Activated T-cell treated with anti-CD3 and anti-CD28 coated beads, Interleukin-2, amount 50 U/mL, for 24 hours (primary cell): ENCODE data around the gene GRM1.

Experiments used
- DNase-seq: peaks from one replicate; pipeline ENCODE4 v3.0.0-alpha.2; 2020
- H3K27ac Mint-ChIP-seq: 2 replicates; pipeline ENCODE4 v1.8.0; 2020; ENCODE audit warnings: mild to moderate bottlenecking, mixed read lengths
- H3K27me3 Mint-ChIP-seq: 2 replicates; pipeline ENCODE4 v1.8.0; 2020; ENCODE audit warnings: mixed read lengths
- H3K36me3 Mint-ChIP-seq: 2 replicates; pipeline ENCODE4 v1.8.0; 2020; ENCODE audit warnings: low read depth, mixed read lengths
- H3K4me1 Mint-ChIP-seq: 2 replicates; pipeline ENCODE4 v1.8.0; 2020; ENCODE audit warnings: low read depth, mixed read lengths
- H3K4me3 Mint-ChIP-seq: 2 replicates; pipeline ENCODE4 v1.8.0; 2020; ENCODE audit warnings: mild to moderate bottlenecking, moderate library complexity, mixed read lengths
- H3K9me3 Mint-ChIP-seq: 2 replicates; pipeline ENCODE4 v1.8.0; 2020; ENCODE audit warnings: mixed read lengths

GRM1 gene

GRCh38 chr6:146420255-146420654 lies 391.4 kb downstream of the GRM1 start:
- DNase-seq, result no peak
- Mint-ChIP-seq H3K9me3 (no peaks in the 10 kb centered on the region), H3K36me3 (no peaks in the 10 kb centered on the region), H3K27ac (no peak overlapping the region), H3K4me3 (no peak overlapping the region), H3K4me1 (no peaks in the 10 kb centered on the region), H3K27me3 (no peaks in the 10 kb centered on the region)

DNA sequence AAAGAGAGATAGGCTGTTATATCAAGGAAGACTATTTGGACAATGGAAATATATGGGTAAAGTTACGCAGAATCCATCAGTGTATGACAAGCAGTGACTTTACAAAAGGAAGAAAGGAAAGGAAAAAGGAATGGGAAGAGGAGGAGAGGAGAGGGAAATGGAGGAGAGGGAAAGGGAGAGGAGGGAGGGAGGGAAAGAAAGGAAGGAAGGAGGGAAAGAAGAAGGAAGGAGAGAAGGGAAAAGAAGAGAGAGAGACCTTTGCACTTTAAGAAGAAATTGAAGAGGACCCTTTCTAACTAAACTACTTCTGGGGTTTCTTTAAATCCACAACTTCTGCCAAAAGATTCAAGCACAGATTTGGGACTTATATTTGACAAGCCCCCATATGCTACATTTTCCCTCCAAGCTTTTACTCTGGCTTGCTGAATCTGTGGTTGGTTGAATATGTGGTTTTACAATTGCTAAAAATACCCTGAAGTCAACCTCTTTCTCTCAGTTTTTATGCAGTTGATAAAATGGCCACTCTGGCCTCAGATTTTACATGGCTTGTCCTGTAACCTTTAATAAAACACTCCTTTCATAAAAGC lies 394.0 kb downstream of the GRM1 start:
- Mint-ChIP-seq H3K9me3 (no peaks in the 10 kb centered on the region), H3K36me3 (no peaks in the 10 kb centered on the region), H3K27me3 (no peaks in the 10 kb centered on the region), H3K27ac (no peak overlapping the region), H3K4me3 (no peak overlapping the region), H3K4me1 (no peaks in the 10 kb centered on the region)
- no peak for DNase-seq

- no peaks in the 10 kb centered on the region for H3K27me3 Mint-ChIP-seq
- DNase-seq, result no peak
- H3K9me3 Mint-ChIP-seq, result no peaks in the 10 kb centered on the region
- H3K4me3 Mint-ChIP-seq, result no peak overlapping the region
- H3K36me3 Mint-ChIP-seq, result no peaks in the 10 kb centered on the region
- no peaks in the 10 kb centered on the region for H3K4me1 Mint-ChIP-seq
- H3K27ac Mint-ChIP-seq, result no peak overlapping the region
Observed at GRCh38 chr6:146423452-146423851, 394.6 kb downstream of the GRM1 start.

- no peak overlapping the region for H3K27ac Mint-ChIP-seq
- no peak for DNase-seq
- H3K9me3 Mint-ChIP-seq, result no peaks in the 10 kb centered on the region
- no peaks in the 10 kb centered on the region for H3K4me1 Mint-ChIP-seq
- no peaks in the 10 kb centered on the region for H3K27me3 Mint-ChIP-seq
- no peak overlapping the region for H3K4me3 Mint-ChIP-seq
- H3K36me3 Mint-ChIP-seq, result no peaks in the 10 kb centered on the region
Observed at GRCh38 chr6:146426516-146426915, 397.7 kb downstream of the GRM1 start.

- H3K9me3 Mint-ChIP-seq, result no peaks in the 10 kb centered on the region
- H3K4me1 Mint-ChIP-seq, result no peaks in the 10 kb centered on the region
- no peak for DNase-seq
- peaks cover 15% of the 10 kb centered on the region for H3K27me3 Mint-ChIP-seq
- no peak overlapping the region for H3K27ac Mint-ChIP-seq
- no peaks in the 10 kb centered on the region for H3K36me3 Mint-ChIP-seq
- H3K4me3 Mint-ChIP-seq, result no peak overlapping the region
Observed at GRCh38 chr6:146429831-146430230, 401.0 kb downstream of the GRM1 start.

GRCh38 chr6:146433881-146434731 lies 405.2 kb downstream of the GRM1 start:
- no peaks in the 10 kb centered on the region for H3K4me1 Mint-ChIP-seq
- H3K27ac Mint-ChIP-seq, result no peak overlapping the region
- no peaks in the 10 kb centered on the region for H3K9me3 Mint-ChIP-seq
- H3K27me3 Mint-ChIP-seq, result peaks cover 25% of the 10 kb centered on the region
- DNase-seq, result no peak
- H3K36me3 Mint-ChIP-seq, result no peaks in the 10 kb centered on the region
- H3K4me3 Mint-ChIP-seq, result no peak overlapping the region

- no peak overlapping the region for H3K4me3 Mint-ChIP-seq
- H3K4me1 Mint-ChIP-seq, result no peaks in the 10 kb centered on the region
- H3K36me3 Mint-ChIP-seq, result no peaks in the 10 kb centered on the region
- H3K27me3 Mint-ChIP-seq, result peaks cover 27% of the 10 kb centered on the region
- no peak overlapping the region for H3K27ac Mint-ChIP-seq
- no peaks in the 10 kb centered on the region for H3K9me3 Mint-ChIP-seq
- no peak for DNase-seq
Observed at GRCh38 chr6:146434732-146435390, 406.0 kb downstream of the GRM1 start.

DNA sequence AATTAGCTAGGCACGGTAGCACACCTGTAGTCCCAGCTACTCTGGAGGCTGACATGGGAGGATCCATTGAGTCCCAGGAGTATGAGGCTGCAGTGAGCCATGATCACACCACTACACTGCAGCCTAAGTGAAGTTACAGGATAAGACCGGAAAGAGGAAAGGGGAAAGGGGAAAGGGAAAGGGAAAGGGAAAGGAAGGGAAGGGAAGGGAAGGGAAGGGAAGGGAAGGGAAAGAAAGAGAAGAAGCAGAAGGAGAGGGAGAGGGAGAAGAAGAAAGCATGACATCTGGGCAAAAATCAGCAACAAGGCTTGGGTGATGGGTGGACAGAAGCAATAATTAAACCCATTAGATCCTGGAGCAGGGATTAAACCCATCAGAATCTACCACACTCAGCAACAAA lies 413.0 kb downstream of the GRM1 start:
- Mint-ChIP-seq H3K36me3 (no peaks in the 10 kb centered on the region), H3K9me3 (no peaks in the 10 kb centered on the region), H3K27ac (no peak overlapping the region), H3K4me1 (no peaks in the 10 kb centered on the region), H3K27me3 (peaks cover 2% of the 10 kb centered on the region), H3K4me3 (no peak overlapping the region)
- DNase-seq, result no peak

DNA sequence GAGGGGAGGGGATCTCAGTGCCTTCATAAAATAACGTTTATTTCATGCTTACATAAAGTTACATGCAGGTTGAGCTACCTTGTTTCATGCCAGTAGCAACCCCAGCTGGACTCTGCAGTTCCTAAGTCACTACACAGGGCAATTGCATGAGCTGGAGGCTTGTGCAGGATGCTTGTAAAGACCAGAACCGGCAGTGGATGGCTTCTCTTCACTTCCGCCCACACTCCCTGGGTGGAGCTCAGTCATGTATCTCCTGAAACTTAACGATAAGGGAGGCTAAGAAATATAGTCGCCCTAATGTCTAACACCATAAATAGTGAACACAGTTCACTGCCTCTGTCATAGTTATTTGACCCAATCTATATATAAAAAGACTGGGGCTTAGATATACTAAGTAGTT lies 415.3 kb downstream of the GRM1 start:
- Mint-ChIP-seq H3K9me3 (peaks cover 9% of the 10 kb centered on the region), H3K4me1 (no peaks in the 10 kb centered on the region), H3K4me3 (no peak overlapping the region), H3K36me3 (no peaks in the 10 kb centered on the region), H3K27ac (no peak overlapping the region), H3K27me3 (peaks cover 2% of the 10 kb centered on the region)
- no peak for DNase-seq

GRCh38 chr6:146445233-146445632 lies 416.4 kb downstream of the GRM1 start:
- Mint-ChIP-seq H3K4me3 (no peak overlapping the region), H3K9me3 (peaks cover 11% of the 10 kb centered on the region), H3K27ac (no peak overlapping the region), H3K36me3 (no peaks in the 10 kb centered on the region), H3K27me3 (no peaks in the 10 kb centered on the region), H3K4me1 (no peaks in the 10 kb centered on the region)
- DNase-seq, result no peak

DNA sequence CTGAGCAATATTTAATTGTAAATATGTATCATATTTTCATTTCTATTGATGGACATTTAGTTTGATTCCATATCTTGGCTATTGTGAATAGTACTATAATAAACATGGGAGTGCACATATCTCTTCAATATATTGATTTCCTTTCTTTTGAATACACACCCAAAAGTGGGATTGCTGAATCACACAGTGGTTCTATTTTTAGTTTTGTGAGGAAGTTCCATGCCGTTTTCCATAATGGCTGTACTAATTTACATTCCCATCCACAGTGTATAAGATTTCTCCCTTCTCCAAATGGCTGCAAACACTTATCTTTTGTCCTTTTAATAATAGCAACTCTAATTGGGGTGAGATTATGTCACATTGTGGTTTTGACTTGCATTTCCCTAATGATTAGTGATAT lies 428.0 kb downstream of the GRM1 start:
- peaks cover 30% of the 10 kb centered on the region for H3K9me3 Mint-ChIP-seq
- H3K4me1 Mint-ChIP-seq, result no peaks in the 10 kb centered on the region
- no peak overlapping the region for H3K4me3 Mint-ChIP-seq
- no peak for DNase-seq
- no peak overlapping the region for H3K27ac Mint-ChIP-seq
- no peaks in the 10 kb centered on the region for H3K27me3 Mint-ChIP-seq
- no peaks in the 10 kb centered on the region for H3K36me3 Mint-ChIP-seq

- no peaks in the 10 kb centered on the region for H3K4me1 Mint-ChIP-seq
- no peak for DNase-seq
- H3K27me3 Mint-ChIP-seq, result no peaks in the 10 kb centered on the region
- no peak overlapping the region for H3K4me3 Mint-ChIP-seq
- H3K27ac Mint-ChIP-seq, result no peak overlapping the region
- peaks cover 30% of the 10 kb centered on the region for H3K9me3 Mint-ChIP-seq
- H3K36me3 Mint-ChIP-seq, result no peaks in the 10 kb centered on the region
Observed at GRCh38 chr6:146460941-146461340, 432.1 kb downstream of the GRM1 start.

DNA sequence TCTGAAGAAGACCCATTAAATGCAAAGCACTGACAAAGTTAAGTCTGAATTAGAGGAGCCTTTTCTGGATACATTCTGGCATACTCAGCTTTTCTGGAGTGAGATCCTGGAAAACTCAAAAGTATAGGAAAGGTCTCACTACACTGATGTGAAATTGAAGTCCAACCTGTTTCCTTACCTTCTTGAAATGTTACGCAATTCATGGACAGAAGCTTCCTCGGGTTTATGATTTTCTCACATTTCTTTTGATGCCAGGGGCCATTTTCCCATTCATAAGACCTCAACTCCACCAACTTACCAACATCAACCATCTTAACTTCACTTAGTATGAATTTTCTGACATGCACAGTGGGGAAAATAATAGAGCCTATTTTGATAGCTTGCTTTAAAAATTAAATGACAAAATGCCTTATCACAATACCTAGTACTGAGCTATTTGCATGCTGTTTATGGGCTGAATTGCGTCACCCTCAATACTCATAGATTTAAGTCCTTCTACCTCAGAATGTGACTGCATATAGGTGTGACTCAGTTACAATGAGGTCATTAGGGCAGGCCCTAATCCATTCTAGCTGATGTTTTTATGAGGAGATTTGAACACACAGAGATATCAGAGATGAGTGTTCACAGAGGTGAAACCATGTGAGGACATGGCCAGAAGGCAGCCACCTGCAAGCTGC lies 441.4 kb downstream of the GRM1 start:
- Mint-ChIP-seq H3K36me3 (no peaks in the 10 kb centered on the region), H3K9me3 (no peaks in the 10 kb centered on the region), H3K4me1 (no peaks in the 10 kb centered on the region), H3K27ac (no peak overlapping the region), H3K27me3 (peaks cover 8% of the 10 kb centered on the region), H3K4me3 (no peak overlapping the region)
- DNase-seq, result no peak

GRCh38 chr6:146472918-146473317 lies 444.1 kb downstream of the GRM1 start:
- Mint-ChIP-seq H3K4me1 (no peaks in the 10 kb centered on the region), H3K27ac (no peak overlapping the region), H3K4me3 (no peak overlapping the region), H3K9me3 (no peaks in the 10 kb centered on the region), H3K27me3 (peaks cover 8% of the 10 kb centered on the region), H3K36me3 (no peaks in the 10 kb centered on the region)
- no peak for DNase-seq

DNA sequence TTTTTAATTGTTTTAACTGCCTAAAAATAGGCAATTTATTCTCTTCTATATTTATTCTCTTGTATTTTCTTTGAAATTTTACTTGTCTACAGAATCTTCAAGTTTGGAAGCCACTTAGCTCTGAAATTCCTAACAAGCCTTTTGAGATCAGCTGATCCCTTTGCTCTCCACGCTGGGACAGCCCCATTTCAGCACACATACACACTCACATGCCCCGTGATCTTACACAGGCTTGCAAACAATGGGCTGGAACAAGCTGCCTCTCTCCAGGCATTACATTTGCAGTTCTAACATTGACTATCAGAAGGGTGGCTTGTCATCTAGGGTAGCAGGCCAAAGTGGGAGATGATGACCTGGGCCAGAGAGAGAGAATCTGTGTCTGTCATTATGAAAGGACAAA lies 452.7 kb downstream of the GRM1 start:
- no peaks in the 10 kb centered on the region for H3K27me3 Mint-ChIP-seq
- DNase-seq, result no peak
- no peaks in the 10 kb centered on the region for H3K36me3 Mint-ChIP-seq
- no peak overlapping the region for H3K27ac Mint-ChIP-seq
- H3K4me3 Mint-ChIP-seq, result no peak overlapping the region
- peaks cover 4% of the 10 kb centered on the region for H3K9me3 Mint-ChIP-seq
- H3K4me1 Mint-ChIP-seq, result no peaks in the 10 kb centered on the region
